ENCODE data around the gene LTB. TPM values are rescaled to one million over a fixed set of nuclear protein-coding genes. Genes with fewer than 3 reads are reported as not detected.

The LTB gene
- total and polyA plus RNA-seq, 9 of the 15 experiments (the other 6 are each of a cell fraction or from before 2014, with no cell fraction given) = 0.07 to 0.51 TPM; not detected in 7

GRCh38 chr6:31546339-31546957, 35.8 kb downstream of the LTB start, which contains the start of gene ATP6V1G2 (continued):
- TF ChIP-seq STAG1 (CRISPR knock-in tag; IDR thresholded peaks at IDR 0.05; ENCODE audit: borderline replicate concordance) = peak; percentile 92
- TF ChIP-seq FOXO4 (CRISPR knock-in tag; IDR thresholded peaks at IDR 0.05) = no peak
- TF ChIP-seq HES1 (IDR thresholded peaks at IDR 0.05; ENCODE audit: low read depth) = no peak
- TF ChIP-seq E2F3 (CRISPR knock-in tag; IDR thresholded peaks at IDR 0.05) = no peak
- TF ChIP-seq POLR2AphosphoS2 (IDR thresholded peaks at IDR 0.05; ENCODE audit: low read length) = no peak
- TF ChIP-seq SIN3B (IDR thresholded peaks at IDR 0.05; ENCODE audit: low read depth) = 0 out of 2 replicates have a peak, but pooled peaks have one; percentile 26
- TF ChIP-seq SRF (CRISPR knock-in tag; IDR thresholded peaks at IDR 0.05) = 0 out of 4 replicates have a peak, but pooled peaks of 1 of the 2 experiments have one; percentile 26
- TF ChIP-seq BDP1 (IDR thresholded peaks at IDR 0.05; ENCODE audit: insufficient read depth, insufficient read length) = no peak
- 0 out of 2 replicates have a peak, but pooled peaks have one; percentile 43 for TF ChIP-seq KLF13 (tag; IDR thresholded peaks at IDR 0.05; ENCODE audit: borderline replicate concordance, low read depth)
- no peak for TF ChIP-seq SRSF1 (IDR thresholded peaks at IDR 0.05; ENCODE audit: low read depth, low read length)
- TF ChIP-seq SP2 (IDR thresholded peaks at IDR 0.05; ENCODE audit: extremely low read depth, low read depth, low read length, poor library complexity, severe bottlenecking) = no peak
- TF ChIP-seq HNRNPLL (IDR thresholded peaks at IDR 0.05; ENCODE audit: low read depth, low read length, poor library complexity, severe bottlenecking) = peak; percentile 24
- TF ChIP-seq PRMT5 (CRISPR knock-in tag; IDR thresholded peaks at IDR 0.05) = no peak
- no peak for TF ChIP-seq ZNF780A (CRISPR knock-in tag; IDR thresholded peaks at IDR 0.05)
- TF ChIP-seq ZNF707 (CRISPR knock-in tag; conservative IDR thresholded peaks at IDR 0.05) = no peak
- TF ChIP-seq ZNF445 (CRISPR knock-in tag; IDR thresholded peaks at IDR 0.05; ENCODE audit: low read depth) = no peak
- no peak for TF ChIP-seq PKNOX1 (IDR thresholded peaks at IDR 0.05)
- TF ChIP-seq U2AF2 (optimal IDR thresholded peaks at IDR 0.05; ENCODE audit: low read depth, low read length) = no peak

Measured in K562 (cell line).